Urothelium cell line (cell line): ENCODE measurements around the gene MCF2L2.
"Not testable (repeated sequence)": the region's sequence is repeated elsewhere in the genome, so short reads cannot be mapped to it uniquely, and the experiment has no call there.

Experiments
- DNase-seq: peaks from one replicate; pipeline ENCODE4 v3.0.0; 2011; ENCODE audit warnings: low spot score, mixed read lengths
- FAIRE-seq: peaks from 2 replicates; lab custom pipeline; 2011; peaks lifted over from hg19 to GRCh38; lab: Jason Lieb, UNC

The MCF2L2 gene

DNA sequence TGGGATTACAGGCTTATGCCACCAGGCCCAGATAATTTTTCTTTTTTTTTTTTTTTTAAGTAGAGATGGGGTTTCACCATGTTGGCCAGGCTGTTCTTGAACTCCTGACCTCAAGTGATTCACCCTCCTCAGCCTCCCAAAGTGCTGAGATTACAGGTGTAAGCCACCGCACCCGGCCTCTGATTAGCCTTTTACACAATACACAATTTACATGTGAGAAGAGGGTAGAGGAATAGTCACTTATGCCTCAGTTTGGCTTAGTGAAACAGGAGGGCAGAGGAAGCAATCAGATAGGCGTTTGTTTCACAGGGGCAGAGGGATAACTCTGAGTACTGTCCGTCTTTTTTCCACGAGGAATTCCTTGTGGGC, 56.8 kb downstream of the MCF2L2 start:
- FAIRE-seq, DNase-seq: not testable (repeated sequence)

DNA sequence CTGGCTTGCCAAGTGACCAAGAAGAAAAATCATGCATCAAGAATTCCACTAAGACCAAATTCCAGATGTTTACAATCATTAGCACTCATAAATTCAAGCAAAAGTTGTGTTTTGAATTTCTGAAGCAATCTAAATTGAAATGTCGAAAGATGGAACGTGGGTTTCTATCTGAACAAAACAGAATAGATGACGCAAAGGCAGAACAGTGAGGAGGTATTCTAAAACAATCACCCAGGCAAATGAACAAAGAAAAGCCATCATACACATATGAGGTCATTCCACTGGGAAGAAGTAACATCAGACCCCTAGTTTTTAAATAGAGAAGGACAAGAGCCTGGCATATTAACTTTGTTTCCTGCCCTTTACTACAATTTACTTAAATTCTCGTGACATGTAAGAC, 58.0 kb downstream of the MCF2L2 start:
- DNase-seq (no peak), FAIRE-seq (no peak)

DNA sequence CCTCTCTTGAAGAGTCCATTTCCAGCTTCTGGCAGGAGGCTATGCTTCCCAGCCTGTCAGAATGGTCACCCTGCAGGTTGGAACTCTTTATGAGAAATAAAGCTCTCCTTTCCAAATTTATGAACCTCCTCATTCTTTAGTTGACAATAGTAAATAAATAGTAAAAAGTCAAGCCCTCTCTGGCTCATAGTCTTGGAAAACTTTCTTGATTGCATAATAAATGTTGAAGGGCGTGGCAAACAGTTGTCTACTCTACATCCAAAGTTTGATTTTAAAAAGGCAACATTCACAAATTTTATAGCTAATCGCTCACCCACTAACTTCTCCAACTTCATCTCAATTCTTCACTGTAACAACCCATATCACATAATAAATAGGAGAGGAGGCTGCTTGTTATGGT, 58.8 kb downstream of the MCF2L2 start:
- no peak for DNase-seq
- FAIRE-seq = no peak

DNA sequence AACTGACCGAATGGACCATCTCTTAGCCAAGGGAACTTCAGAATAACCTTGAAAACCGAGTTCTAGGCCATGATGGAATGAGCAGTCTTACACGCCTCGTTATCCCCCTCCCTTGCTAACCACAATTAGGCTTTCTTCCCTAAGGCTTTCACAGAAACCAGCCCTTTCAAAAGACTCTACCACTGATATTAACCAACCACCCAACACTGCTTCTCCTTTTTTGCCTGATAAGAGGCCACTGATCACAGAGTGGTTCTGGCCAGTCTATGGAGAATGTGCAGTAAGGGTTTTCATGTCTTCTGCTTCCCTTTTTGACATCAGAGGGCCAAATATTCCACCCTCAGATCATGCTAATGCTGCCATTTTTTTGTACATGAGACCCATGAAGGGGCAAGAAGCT, 59.3 kb downstream of the MCF2L2 start:
- FAIRE-seq (no peak), DNase-seq (no peak)

DNA sequence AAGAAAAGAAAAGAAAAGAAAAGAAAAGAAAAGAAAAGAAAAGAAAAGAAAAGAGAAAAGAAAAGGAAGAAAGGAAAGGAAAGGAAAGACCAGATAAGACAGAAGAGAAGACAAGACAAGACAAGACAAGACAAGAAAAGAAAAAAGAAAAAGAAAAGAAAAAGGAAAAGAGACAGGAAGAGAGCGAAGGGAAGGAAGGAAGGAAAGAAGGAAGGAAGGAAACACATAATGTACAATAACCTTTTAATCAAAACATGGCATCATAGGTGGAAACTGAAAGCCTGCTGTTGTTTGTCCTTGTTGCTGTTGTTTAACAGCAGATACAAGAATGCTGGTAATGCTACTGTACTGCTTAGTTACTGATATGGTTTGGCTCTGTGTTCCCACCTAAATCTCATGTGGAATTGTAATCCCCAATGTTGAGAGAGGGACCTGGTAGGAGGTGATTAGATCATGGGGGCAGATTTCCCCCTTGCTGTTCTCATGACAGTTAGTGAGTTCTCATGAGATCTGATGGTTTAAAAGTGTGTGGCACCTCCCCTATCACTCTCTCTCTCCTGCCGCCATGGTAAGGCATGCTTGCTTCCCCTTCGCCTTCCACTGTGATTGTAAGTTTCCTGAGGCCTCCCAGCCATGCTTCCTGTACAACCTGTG, 67.3 kb downstream of the MCF2L2 start:
- DNase-seq (no peak), FAIRE-seq (no peak)

DNA sequence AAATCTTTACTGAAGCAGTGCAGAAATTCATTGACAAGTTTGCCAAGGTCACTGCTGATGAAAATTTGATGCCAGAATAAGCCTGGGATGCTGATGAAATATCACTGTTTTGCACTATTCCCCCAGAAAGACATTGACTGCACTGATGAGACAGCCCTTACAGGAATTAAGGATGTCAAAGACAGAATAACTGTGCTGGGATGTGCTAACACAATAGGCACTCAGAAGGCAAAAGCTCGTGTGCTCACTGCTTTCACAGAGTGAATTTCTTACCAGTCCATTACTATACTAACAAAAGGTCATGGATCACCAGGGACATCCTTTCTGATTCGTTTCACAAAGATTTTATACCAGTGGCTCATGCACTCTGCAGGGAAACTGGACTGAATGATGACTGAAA, 69.4 kb downstream of the MCF2L2 start:
- no peak for FAIRE-seq
- DNase-seq = no peak

DNA sequence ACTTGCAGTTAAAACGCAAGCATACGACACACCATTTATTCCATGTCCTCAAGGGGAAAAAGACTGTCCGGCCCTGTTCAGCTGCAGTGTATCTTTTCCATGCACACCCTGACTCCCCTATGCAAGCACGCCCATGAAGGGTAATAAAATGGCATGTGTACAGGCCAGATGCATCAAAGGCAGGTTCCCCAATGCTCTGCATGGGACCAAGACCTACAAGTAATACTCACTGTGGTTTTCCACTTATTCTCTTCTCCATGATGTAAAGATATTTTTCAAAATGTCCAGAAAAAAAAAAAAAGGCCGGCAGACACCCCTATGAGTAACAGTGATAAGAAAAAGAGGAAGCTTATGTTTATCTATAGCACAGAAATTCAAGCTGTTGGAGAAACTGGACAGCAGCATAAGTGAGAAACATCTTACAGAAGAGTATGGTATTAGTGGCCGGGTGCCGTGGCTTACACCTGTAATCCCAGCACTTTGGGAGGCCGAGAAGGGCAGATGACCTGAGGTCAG, 70.8 kb downstream of the MCF2L2 start:
- no peak for DNase-seq

DNA sequence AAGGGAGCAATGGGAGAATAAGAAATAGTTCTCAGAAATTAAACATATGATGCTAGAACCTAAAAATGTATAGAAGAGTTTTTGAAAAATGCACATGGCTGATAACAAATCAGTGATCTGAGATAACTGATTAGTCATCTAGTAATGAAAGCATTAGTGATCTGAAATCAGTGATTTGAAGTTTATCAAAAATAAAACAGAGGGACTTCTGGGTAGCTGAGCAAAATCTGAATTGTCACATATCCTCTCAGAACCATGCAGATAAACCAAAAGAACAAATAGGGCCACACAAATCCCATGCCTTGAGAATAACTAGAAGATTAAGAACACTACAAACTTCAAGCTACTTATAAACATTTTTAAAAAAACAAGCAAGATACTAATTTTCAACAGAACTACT, 71.5 kb downstream of the MCF2L2 start:
- no peak for DNase-seq
- FAIRE-seq = no peak

More for the DNA sequence above, 70.8 kb downstream of the MCF2L2 start:
- no peak for FAIRE-seq

DNA sequence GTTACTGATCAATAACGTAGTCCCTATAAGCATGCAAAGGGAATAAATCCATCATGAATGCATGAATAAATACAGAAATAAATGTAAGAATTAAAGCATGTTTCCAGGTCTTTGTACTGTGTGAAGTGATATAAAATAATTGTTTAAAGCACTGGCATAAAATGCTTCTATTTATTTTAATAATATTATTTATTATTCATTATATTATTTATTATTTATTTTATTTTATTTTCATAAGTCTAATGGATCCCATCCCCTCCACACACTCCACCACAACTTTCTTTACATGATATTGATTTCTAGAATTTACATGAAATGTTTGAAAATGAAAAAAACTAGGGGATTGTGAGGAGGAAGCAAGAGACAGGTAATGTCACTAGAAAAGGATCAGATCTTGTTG, 73.5 kb downstream of the MCF2L2 start:
- FAIRE-seq (no peak), DNase-seq (no peak)

DNA sequence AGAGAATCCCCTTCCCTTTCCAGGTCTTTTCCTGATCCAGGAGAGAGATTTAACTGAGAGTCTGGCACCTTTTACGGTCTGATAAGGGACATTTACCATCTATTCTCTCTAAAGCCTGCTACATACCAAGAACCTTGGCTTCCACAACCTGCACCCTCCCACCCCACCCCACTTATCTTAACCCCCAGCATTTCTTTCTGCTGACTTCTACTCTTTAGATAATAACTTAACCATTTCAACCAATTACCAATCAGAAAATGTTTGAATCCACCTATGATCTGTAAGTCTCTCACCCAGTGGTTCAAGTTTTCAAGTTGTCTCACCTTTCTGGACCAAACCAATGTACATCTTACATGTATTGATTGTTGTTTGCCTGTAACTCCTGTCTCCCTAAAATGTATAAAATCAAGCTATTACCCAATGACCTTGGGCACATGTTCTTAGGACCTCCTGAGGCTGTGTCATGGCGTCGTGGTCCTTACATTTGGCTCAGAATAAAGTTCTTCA, 74.0 kb downstream of the MCF2L2 start:
- DNase-seq (no peak), FAIRE-seq (no peak)

DNA sequence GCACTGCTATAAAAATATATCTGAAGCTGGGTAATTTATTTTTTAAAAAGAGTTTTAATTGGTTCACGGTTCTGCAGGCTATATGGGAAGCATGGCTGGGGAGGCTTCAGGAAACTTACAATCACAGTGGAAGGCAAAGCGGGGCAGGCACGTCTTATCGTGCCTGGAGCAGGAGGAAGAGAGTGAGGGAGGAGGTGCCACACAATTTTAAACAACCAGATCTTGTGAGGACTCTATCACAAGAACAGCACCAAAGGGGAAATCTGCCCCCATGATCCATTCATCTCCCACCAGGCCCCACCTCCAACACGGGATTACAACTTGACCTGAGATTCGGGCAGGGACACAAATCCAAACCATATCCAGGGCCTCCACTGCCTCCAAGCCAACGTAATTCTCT, 75.0 kb downstream of the MCF2L2 start:
- no peak for DNase-seq
- no peak for FAIRE-seq

DNA sequence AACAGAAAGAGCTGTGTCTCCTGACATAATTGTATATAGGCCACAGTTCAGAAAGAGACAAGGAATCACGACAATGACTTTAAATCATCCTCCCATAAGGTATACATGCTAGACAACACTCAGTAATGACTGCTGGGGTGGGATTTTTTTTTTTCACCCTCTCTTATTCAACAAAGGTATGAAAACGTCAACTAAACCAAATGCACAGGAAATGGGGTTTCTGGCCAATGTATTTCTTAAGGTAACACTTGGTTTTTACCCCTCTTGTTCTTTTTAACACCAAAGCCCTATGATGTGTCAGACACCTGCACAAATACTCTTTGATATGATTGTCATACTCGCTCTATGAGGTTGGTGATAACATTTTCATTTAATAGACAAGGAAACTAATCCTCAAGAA, 78.3 kb downstream of the MCF2L2 start:
- FAIRE-seq (no peak), DNase-seq (no peak)

DNA sequence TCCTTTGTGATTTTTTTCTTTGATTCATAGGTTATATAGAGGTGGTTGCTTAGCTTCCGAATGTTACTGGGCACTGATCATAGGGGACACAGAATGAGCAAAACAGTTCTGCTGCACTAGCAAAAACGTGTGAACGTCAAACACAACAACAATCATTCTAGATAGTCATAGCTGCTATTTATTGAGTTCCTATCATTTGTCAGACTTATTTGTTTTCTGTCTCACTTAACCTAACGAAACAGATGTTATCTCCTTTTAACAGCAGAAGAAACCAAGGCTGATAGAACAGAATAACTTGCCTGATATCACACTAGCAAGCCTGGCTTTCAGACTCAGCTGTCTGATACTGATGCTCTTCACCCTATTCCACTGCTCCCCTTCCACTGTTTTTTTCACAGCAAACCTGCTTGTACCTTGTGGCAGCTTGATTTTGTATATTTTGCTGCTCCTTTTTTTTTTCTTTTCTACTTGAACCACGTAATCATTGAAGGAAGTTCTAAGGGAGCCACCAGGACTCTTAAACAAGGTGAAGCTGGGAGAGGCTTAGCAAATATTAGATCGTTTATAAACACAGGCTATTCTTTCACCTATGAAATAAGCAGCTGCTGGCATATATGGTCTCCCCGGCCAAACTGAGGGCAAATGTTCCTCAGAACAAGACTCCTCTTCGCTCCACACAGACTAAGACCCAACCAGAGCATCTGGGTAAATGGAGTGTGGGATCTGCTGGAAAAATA, 78.8 kb downstream of the MCF2L2 start:
- FAIRE-seq (no peak), DNase-seq (no peak)

DNA sequence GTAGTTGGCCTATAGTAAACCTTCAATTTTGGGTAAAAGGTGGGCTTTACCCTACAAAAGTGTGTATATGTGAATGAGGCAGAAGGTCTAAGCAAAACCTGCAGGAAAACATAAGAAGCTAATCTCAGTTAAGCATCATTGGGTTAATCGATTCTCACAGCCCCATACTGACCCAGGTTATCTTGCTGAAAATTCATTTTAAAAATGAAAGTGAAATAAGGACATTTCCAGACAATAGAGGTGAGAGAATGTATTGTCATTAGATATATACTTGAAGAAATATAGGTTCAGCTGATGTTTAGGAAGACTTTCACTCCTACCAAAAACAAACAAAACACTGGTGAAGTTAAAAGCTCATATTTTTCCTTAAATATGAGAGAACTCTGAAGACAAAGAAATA, 85.6 kb downstream of the MCF2L2 start:
- no peak for FAIRE-seq
- no peak for DNase-seq

DNA sequence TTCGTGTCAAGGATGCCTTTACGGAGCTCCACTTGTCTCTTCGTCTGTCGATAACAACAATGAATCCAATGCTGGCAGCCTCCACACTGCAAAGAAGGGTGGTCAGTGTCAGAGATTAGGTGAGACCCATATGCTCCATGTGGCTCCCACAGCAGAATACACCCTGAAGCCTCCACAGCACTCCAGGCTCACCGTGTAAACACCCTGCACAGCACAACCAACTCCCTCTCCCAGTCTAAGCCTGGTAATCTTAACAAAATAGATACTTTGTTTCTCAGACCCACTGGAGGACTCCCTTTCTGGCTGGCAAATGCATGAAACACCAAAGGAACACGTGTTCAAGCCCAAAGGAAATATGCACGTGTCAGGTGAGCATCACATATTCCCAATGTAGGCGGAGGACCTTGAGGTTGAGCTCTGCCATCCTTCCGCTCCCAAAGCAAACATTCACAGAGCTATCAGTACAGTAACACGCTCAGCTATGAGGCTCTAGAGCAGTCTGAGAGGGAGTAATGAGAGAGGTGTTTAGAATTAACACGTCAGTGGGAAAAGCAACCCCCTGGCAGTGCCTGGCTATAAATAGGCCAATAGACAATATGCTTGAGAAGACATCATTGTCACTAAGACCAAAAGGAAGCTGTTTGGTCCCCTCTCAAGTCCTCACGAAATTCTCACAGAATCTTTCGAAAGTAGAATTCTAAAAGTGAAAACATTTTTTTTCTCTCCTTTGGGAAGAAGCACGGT, 86.7 kb downstream of the MCF2L2 start:
- DNase-seq = no peak
- FAIRE-seq = no peak

DNA sequence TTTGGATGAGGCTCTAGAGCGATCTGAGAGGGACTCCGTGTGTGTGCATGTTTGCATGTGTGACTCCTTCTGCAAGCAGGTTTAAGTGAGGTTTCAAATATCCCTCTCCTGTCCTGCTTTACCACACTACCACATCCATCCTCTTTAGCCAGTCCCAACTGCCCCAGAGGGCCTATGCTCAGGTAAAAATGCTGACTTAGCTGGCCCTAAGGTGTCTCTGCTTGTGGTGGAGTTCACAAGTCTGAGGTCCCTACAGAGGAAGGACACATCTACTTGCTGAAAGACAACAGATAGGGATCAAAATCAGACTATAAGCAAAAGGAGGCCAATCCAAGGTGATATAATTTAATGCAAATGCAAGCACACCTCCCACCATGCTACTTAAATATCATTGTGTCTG, 88.2 kb downstream of the MCF2L2 start:
- FAIRE-seq = no peak
- no peak for DNase-seq

DNA sequence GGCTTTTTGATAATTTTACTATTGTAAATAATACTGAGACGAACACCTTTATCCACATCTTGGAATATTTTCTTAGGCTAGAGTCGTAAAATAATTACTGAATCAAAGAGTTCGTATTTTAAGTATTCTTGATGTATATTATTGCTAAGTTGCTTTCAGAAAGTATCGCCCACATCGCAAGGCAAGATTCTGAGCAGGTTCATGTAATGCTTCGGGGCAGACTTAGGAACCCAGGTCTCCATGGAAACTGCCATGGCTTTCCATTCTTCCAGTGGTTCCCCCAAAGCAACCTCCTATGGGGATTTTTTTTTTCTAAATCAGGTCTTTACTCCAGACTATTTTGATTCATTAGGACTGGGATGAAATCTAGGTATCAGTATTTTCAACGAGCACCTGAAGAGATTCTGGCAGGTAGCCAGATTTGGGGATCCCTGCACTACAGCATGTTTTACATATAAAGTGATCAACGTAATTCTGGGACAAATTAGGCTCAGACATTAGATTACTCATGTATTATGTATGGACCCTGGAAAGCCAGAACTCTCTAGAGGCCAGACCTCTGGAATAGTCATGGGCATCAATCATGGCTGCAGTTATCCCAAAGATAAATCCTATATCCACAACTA, 88.8 kb downstream of the MCF2L2 start:
- FAIRE-seq (no peak), DNase-seq (no peak)

DNA sequence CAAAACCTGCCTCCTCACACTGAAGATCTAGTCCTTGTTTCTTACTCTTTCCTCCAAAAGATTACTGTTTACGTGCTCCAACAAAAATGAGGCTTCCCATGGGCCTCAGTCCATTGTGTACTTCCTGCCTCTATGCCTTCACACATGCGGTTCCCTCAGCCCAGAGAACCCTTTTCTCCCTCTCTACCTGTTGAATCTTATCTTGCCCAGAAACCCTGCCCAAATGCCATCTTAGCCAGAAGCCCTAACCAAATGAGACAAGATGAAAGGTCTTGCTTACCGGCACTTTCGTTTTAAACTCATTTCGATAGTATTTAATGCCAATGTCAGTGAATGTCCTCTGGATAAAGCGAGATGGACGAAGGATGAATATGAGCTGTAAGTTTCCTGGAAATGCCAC, 89.9 kb downstream of the MCF2L2 start:
- FAIRE-seq = peak; percentile 27
- DNase-seq = no peak

DNA sequence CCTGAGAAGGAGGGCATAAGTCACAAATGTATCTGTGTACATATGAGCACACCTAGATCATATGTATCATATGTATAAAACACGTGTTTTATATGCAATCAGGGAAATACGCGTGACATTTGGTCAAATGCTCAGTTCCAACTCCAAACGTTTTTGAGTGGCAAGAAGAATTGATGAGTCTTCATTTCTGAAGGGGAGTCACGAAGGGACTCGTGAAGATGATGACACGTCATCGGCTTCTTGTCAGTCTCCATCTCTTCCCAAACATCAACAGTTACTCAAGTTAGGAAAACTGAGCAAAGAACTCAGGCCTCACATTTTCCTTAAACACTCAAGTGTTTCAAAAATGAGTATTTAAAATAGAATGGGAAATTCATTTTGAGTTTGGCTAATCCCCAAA, 95.9 kb downstream of the MCF2L2 start:
- no peak for FAIRE-seq
- DNase-seq = no peak

DNA sequence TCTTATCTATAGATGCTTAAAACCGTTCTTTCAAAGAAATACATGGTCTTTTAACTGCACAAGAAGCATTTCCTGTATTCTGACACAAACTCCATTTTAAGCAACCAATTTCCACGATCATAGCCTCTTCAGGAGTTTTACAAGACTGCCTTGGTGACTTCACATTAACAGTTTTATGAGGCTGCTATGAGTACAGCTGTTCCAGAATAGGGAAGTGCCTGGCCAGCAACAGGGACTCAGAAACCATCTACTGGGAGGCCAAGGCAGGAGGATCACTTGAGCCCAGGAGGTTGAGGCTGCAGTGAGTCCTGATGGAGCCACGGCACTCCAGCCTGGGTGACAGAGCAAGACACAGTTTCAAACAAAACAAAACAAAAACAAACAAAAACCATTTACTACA, 96.9 kb downstream of the MCF2L2 start:
- DNase-seq (no peak), FAIRE-seq (no peak)

DNA sequence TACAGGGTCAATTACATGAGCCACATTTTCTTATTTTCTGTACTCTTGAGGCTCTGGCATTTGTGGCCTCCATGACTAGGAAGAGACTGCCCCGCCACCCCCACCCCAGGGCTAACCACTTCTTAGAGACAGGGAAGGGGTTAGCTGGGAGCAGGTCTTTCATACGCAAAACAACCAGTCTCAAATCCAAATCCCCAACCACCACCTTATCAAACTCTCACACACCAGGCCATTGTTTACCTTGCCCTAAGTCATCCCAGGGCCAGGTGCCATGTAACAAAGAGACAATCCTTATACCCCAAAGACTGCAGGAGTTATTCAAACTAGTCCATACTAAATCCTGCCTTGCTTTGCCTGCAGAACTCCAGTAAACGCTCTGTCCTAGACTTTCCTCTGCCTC, 97.5 kb downstream of the MCF2L2 start:
- DNase-seq (no peak), FAIRE-seq (no peak)
